GM12872 (cell line): ENCODE results near the gene IRF1.

ENCODE experiments used
- CTCF ChIP-seq: IDR thresholded peaks from 3 replicates; pipeline ENCODE4 v1.5.1; 2011; ENCODE audit warnings: low read depth, mild to moderate bottlenecking, low read length, moderate library complexity; ENCODE audit not compliant: insufficient read depth

The IRF1 gene

GRCh38 chr5:132476876-132477781 is 13.4 kb downstream of the IRF1 start:
- peak; percentile 43; the same call in 1 of the 3 replicates for TF ChIP-seq CTCF

GRCh38 chr5:132475987-132476875 is 14.3 kb downstream of the IRF1 start:
- TF ChIP-seq CTCF: no peak

- no peak for TF ChIP-seq CTCF
Observed at GRCh38 chr5:132475497-132475882, 15.1 kb downstream of the IRF1 start.

- no peak for TF ChIP-seq CTCF
Observed at GRCh38 chr5:132474881-132475496, 15.6 kb downstream of the IRF1 start.

- TF ChIP-seq CTCF: no peak
Observed at GRCh38 chr5:132474131-132474723, 16.3 kb downstream of the IRF1 start.

- TF ChIP-seq CTCF: no peak
Observed at GRCh38 chr5:132473668-132474067, 16.9 kb downstream of the IRF1 start.

GRCh38 chr5:132473019-132473531 is 17.5 kb downstream of the IRF1 start:
- TF ChIP-seq CTCF: no peak
